ENCODE data around the gene JUND. TPM values are rescaled to one million over a fixed set of nuclear protein-coding genes. Genes with fewer than 3 reads are reported as not detected.
A peak's percentile ranks its signal among the peaks of the same experiment; 100 is the strongest.

Gene JUND
- total RNA-seq, 1 experiment from 2014 or later = 221 TPM

DNA sequence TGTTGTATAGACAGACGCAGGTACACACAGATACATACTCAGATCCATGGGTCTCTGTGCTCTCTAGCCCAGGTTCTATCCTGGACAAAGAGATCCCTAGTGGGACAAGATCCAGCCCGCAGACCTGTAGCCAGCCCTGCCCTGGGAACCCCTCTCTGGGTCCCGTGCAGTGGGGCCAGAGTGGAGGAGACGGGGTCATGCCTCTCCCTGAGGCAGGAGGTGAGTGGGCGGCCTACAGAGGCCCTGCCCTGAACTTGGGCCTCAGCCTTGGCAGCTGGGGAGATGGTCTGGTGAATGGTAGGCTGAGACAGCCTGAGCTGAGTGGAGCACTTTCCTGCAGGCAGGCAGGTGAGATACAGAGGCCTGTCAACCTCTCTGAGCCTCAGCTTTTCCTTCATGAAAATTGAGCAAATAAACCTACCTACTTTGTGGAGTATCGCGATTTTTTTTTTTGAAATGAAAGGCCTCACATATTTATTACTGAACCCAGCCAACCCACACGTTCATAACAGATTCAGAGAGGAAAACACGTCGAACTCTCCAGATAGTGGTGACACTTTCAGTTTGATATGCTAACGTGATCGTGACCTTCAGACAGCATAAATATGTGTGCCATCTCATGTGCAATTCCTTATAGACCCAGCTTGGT is 3.4 kb upstream of the JUND start:
- intact Hi-C loops (cut with micrococcal nuclease) = no loop called here
- no peak for ATAC-seq
- ChIA-PET POLR2A (no interaction called here), RAD21 (ENCODE audit: low non-redundant PET in 1 of 2, low total read pairs in 2 of 2, uncharacterized antibody in 2 of 2, unreplicated experiment in 2 of 2) (no interaction called here), CTCF (no interaction called here)
- H3K36me3 ChIP-seq (ENCODE audit: control insufficient read depth in 1 of 2, insufficient read depth in 2 of 2, low read length in 2 of 2) = no peaks in the 10 kb centered on the region
- H3K27me3 ChIP-seq (ENCODE audit: insufficient read depth, low read length) = no peaks in the 10 kb centered on the region
- H3K4me2 ChIP-seq (ENCODE audit: low read length) = peak overlapping the region; percentile 31; the same call in 1 of the 2 replicates
- H3K27ac ChIP-seq (ENCODE audit: low read depth, low read length) = peak overlapping the region; percentile 21; the same call in 1 of the 2 replicates
- H3K4me1 ChIP-seq (ENCODE audit: control insufficient read depth in 1 of 2, insufficient read depth in 2 of 2, low read length in 2 of 2) = peaks cover 30 to 41% of the 10 kb centered on the region in 2 experiments
- H3K9me2 ChIP-seq (ENCODE audit: insufficient read depth) = no peaks in the 10 kb centered on the region
- no peak for TF ChIP-seq POLR2A (IDR thresholded peaks at IDR 0.05; ENCODE audit: borderline replicate concordance, extremely low read depth, insufficient read depth, insufficient read length)
- TF ChIP-seq, protein P1, sequence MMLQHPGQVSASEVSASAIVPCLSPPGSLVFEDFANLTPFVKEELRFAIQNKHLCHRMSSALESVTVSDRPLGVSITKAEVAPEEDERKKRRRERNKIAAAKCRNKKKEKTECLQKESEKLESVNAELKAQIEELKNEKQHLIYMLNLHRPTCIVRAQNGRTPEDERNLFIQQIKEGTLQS (IDR thresholded peaks at IDR 0.05) = no peak
- peak; percentile 20; the same call in 1 of the 2 replicates for TF ChIP-seq ZFX (IDR thresholded peaks at IDR 0.05)
- TF ChIP-seq SP1 (IDR thresholded peaks at IDR 0.05; ENCODE audit: low read depth) = no peak
- no peak for TF ChIP-seq CTCF (IDR thresholded peaks at IDR 0.05 in 2 of 3, conservative IDR thresholded peaks at IDR 0.05 in 1 of 3; ENCODE audit: borderline replicate concordance in 1 of 3, insufficient read depth in 1 of 3, low read depth in 2 of 3, low read length in 2 of 3)
- no peak for TF ChIP-seq EZH2phosphoT487 (IDR thresholded peaks at IDR 0.05; ENCODE audit: borderline replicate concordance)
- TF ChIP-seq CBX3 (IDR thresholded peaks at IDR 0.05; ENCODE audit: low read depth) = no peak
- no peak for TF ChIP-seq FOSL1 (IDR thresholded peaks at IDR 0.05; ENCODE audit: low read depth)
- TF ChIP-seq ZNF274 (IDR thresholded peaks at IDR 0.05; ENCODE audit: low read depth, low read length) = no peak
- TF ChIP-seq SRF (IDR thresholded peaks at IDR 0.05; ENCODE audit: low read depth) = no peak
- peak; percentile 45; the same call in 1 of the 2 replicates for TF ChIP-seq EGR1 (IDR thresholded peaks at IDR 0.05; ENCODE audit: low read depth)
- no peak for TF ChIP-seq RAD21 (IDR thresholded peaks at IDR 0.05; ENCODE audit: low read depth)
- TF ChIP-seq JUND (IDR thresholded peaks at IDR 0.05) = no peak
- no peak for TF ChIP-seq POLR2AphosphoS5 (IDR thresholded peaks at IDR 0.05; ENCODE audit: low read depth, low read length)
- no peak for TF ChIP-seq TCF7L2 (IDR thresholded peaks at IDR 0.05; ENCODE audit: borderline replicate concordance, extremely low read depth, insufficient read depth, insufficient read length)
- H3K4me3 ChIP-seq (replicated peaks in 1 of 2; ENCODE audit: low read depth in 1 of 2, low read length in 2 of 2) = no peak overlapping the region
- no peaks in the 10 kb centered on the region for H4K20me1 ChIP-seq (ENCODE audit: insufficient read depth)
- DNase-seq (ENCODE audit: low read depth, low spot score) = no peak
- H3K9ac ChIP-seq (ENCODE audit: low read length) = peak overlapping the region; percentile 13; the same call in 1 of the 2 replicates
- H2AFZ ChIP-seq (ENCODE audit: low read depth, low read length, poor library complexity, severe bottlenecking) = no peak overlapping the region
- H3K9me3 ChIP-seq (ENCODE audit: control insufficient read depth in 1 of 2, insufficient read depth in 1 of 2, low read depth in 1 of 2, low read length in 2 of 2) = no peaks in the 10 kb centered on the region
- BruUV-seq (replicated peaks) = no TSS peak
- peaks cover 9% of the 10 kb centered on the region for H3K79me2 ChIP-seq (ENCODE audit: insufficient read depth, low read length)

All from HCT116 (cell line).